ENCODE results near the gene SPPL2B. TPM values are rescaled to one million over a fixed set of nuclear protein-coding genes. Genes with fewer than 3 reads are reported as not detected.

Gene SPPL2B
- total and polyA plus RNA-seq, 9 of the 15 experiments (the other 6 are each of a cell fraction or from before 2014, with no cell fraction given) = 0.20 to 81.2 (median 15.1) TPM

DNA sequence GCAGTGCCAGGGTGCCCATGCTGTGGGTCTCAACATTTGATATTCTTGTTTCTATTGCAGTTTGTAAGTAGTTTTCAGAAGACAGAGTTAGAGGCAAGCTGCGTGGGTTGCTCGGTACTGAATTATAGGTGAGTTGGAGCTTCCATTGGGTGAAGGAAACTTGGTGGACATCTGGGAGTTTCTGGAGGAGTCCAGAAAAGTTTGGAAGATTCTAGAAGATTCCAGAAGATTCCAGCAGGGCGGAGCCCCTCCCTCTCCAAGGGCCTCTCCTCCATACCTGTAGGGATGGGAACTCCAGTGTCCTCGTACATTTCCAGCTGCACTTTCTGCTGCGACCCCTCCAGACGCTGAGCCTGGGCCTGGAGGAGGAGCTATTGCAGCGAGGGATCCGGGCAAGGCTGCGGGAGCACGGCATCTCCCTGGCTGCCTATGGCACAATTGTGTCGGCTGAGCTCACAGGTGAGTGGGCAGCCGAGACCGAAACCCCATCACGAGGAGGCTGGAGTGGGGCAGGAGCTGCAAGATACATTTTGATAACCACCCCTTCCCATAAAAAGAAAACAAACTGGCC lies 70.3 kb downstream of the SPPL2B start (continued):
- TF ChIP-seq MTA1 (IDR thresholded peaks at IDR 0.05; ENCODE audit: borderline replicate concordance) = no peak
- 0 out of 4 replicates have a peak, but pooled peaks of 1 of the 2 experiments have one; percentile 51 for TF ChIP-seq ARNT (IDR thresholded peaks at IDR 0.05)
- TF ChIP-seq, protein P1, sequence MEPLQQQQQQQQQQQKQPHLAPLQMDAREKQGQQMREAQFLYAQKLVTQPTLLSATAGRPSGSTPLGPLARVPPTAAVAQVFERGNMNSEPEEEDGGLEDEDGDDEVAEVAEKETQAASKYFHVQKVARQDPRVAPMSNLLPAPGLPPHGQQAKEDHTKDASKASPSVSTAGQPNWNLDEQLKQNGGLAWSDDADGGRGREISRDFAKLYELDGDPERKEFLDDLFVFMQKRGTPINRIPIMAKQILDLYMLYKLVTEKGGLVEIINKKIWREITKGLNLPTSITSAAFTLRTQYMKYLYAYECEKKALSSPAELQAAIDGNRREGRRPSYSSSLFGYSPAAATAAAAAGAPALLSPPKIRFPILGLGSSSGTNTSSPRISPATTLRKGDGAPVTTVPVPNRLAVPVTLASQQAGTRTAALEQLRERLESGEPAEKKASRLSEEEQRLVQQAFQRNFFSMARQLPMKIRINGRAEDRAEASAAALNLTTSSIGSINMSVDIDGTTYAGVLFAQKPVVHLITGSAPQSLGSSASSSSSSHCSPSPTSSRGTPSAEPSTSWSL (CRISPR knock-in tag; IDR thresholded peaks at IDR 0.05; ENCODE audit: borderline replicate concordance) = no peak
- no peak for TF ChIP-seq NR1H2 (CRISPR knock-in tag; IDR thresholded peaks at IDR 0.05)
- TF ChIP-seq ERF (CRISPR knock-in tag; IDR thresholded peaks at IDR 0.05) = no peak
- TF ChIP-seq POU5F1 (IDR thresholded peaks at IDR 0.05; ENCODE audit: borderline replicate concordance, low read depth, low read length, partially characterized antibody) = no peak
- TF ChIP-seq XRCC3 (IDR thresholded peaks at IDR 0.05) = no peak
- TF ChIP-seq, protein P2, sequence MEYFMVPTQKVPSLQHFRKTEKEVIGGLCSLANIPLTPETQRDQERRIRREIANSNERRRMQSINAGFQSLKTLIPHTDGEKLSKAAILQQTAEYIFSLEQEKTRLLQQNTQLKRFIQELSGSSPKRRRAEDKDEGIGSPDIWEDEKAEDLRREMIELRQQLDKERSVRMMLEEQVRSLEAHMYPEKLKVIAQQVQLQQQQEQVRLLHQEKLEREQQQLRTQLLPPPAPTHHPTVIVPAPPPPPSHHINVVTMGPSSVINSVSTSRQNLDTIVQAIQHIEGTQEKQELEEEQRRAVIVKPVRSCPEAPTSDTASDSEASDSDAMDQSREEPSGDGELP (CRISPR knock-in tag; IDR thresholded peaks at IDR 0.05; ENCODE audit: borderline replicate concordance) = no peak
- no peak for TF ChIP-seq STAT5A (IDR thresholded peaks at IDR 0.05; ENCODE audit: borderline replicate concordance, low read length)
- no peak for TF ChIP-seq SETDB1 (IDR thresholded peaks at IDR 0.05; ENCODE audit: low read length)

All from K562 (cell line).